DMS53 (cell line): ENCODE data around the gene ATXN1L.
"Not testable (repeated sequence)": the region's sequence is repeated elsewhere in the genome, so short reads cannot be mapped to it uniquely, and the experiment has no call there.

ENCODE experiments used
- DNase-seq: peaks from one replicate; lab custom pipeline; 2025; lab: John Stamatoyannopoulos, UW

ATXN1L gene

GRCh38 chr16:71852158-71852557 is 6.4 kb downstream of the ATXN1L start:
- DNase-seq = no peak

- no peak for DNase-seq
These were observed 6.8 kb downstream of the ATXN1L start for GRCh38 chr16:71852561-71852960.

- no peak for DNase-seq
These were observed 7.6 kb downstream of the ATXN1L start for GRCh38 chr16:71853413-71853812.

GRCh38 chr16:71854369-71854948 is 8.7 kb downstream of the ATXN1L start:
- DNase-seq = no peak

GRCh38 chr16:71855937-71856662 is 10.3 kb downstream of the ATXN1L start:
- no peak for DNase-seq

- no peak for DNase-seq
These were observed 14.2 kb downstream of the ATXN1L start for GRCh38 chr16:71859762-71860521.

GRCh38 chr16:71863995-71864394 is 18.2 kb downstream of the ATXN1L start:
- DNase-seq = no peak

GRCh38 chr16:71865173-71865863 is 19.5 kb downstream of the ATXN1L start:
- DNase-seq = no peak

GRCh38 chr16:71867175-71867574 is 21.4 kb downstream of the ATXN1L start:
- DNase-seq = not testable (repeated sequence)

- peak; percentile 8 for DNase-seq
These were observed 22.2 kb downstream of the ATXN1L start for GRCh38 chr16:71867939-71868338.

GRCh38 chr16:71869089-71869488 is 23.3 kb downstream of the ATXN1L start:
- DNase-seq = no peak

GRCh38 chr16:71870818-71871217 is 25.0 kb downstream of the ATXN1L start:
- no peak for DNase-seq

- DNase-seq = no peak
These were observed 27.4 kb downstream of the ATXN1L start for GRCh38 chr16:71873199-71873598.

GRCh38 chr16:71878911-71879310 is 33.1 kb downstream of the ATXN1L start:
- DNase-seq = no peak

- no peak for DNase-seq
These were observed 34.4 kb downstream of the ATXN1L start for GRCh38 chr16:71880176-71880575.

GRCh38 chr16:71882505-71883167 is 36.9 kb downstream of the ATXN1L start:
- peak; percentile 83 for DNase-seq

- peak; percentile 65 for DNase-seq
These were observed 37.5 kb downstream of the ATXN1L start for GRCh38 chr16:71883168-71883848.

- DNase-seq = peak; percentile 82
These were observed 38.3 kb downstream of the ATXN1L start, which contains the start of gene ZNF821 for GRCh38 chr16:71883849-71884638. ZNF821 (minus strand) TSS chr16:71884182; CDS start chr16:71879946, 4,236 bp downstream.

- peak; percentile 3 for DNase-seq
These were observed 39.5 kb downstream of the ATXN1L start for GRCh38 chr16:71885261-71885650.

GRCh38 chr16:71889147-71889546 is 43.4 kb downstream of the ATXN1L start:
- DNase-seq = no peak

GRCh38 chr16:71893888-71894228 is 48.1 kb downstream of the ATXN1L start:
- DNase-seq = no peak
